Measurements from ENCODE around the gene FMC1.

DNA sequence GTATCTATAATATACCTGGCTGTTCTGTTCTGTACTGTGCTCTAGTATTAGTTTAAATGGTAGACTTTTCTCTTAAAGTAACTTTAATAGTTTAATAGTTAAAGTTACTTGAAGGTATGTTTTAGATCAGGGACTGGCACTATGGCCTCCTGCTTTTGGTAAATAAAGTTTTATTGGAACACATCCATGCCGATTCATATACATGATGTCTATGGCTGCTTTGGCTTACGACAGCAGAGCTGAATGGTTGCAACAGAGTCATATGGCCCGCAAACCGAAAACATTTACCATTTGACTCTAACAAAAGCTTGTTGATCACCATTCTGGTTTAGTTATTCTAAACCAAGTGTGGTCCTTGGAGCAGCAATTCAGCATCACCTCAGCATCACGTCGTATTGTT is 25.3 kb downstream of the FMC1 start:
- TF ChIP-seq, protein P1, sequence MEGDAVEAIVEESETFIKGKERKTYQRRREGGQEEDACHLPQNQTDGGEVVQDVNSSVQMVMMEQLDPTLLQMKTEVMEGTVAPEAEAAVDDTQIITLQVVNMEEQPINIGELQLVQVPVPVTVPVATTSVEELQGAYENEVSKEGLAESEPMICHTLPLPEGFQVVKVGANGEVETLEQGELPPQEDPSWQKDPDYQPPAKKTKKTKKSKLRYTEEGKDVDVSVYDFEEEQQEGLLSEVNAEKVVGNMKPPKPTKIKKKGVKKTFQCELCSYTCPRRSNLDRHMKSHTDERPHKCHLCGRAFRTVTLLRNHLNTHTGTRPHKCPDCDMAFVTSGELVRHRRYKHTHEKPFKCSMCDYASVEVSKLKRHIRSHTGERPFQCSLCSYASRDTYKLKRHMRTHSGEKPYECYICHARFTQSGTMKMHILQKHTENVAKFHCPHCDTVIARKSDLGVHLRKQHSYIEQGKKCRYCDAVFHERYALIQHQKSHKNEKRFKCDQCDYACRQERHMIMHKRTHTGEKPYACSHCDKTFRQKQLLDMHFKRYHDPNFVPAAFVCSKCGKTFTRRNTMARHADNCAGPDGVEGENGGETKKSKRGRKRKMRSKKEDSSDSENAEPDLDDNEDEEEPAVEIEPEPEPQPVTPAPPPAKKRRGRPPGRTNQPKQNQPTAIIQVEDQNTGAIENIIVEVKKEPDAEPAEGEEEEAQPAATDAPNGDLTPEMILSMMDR (IDR thresholded peaks at IDR 0.05; ENCODE audit: low read depth, low read length), result no peak
- TF ChIP-seq EZH2phosphoT487 (IDR thresholded peaks at IDR 0.05; ENCODE audit: low read depth), result no peak

Measured in OCI-LY3 (cell line).